ENCODE data around the gene NEO1. TPM values are rescaled to one million over a fixed set of nuclear protein-coding genes. Genes with fewer than 3 reads are reported as not detected.

Gene NEO1
- total and polyA plus RNA-seq, 7 experiments from 2014 or later, result 1.4 to 9.5 (median 6.4) TPM

- H3K4me3 Mint-ChIP-seq, result no peak overlapping the region
- Histone ChIP-seq H3K4me3 (ENCODE audit: low read length) (no peak overlapping the region), H3K9me3 (ENCODE audit: control insufficient read depth in 2 of 3, low read length in 3 of 3) (no peaks in the 10 kb centered on the region), H3K27me3 (ENCODE audit: control insufficient read depth in 2 of 2, insufficient read depth in 2 of 2, low read length in 2 of 2) (no peaks in the 10 kb centered on the region), H3K36me3 (ENCODE audit: control insufficient read depth in 2 of 3, insufficient read depth in 3 of 3, low read length in 3 of 3) (no peaks in the 10 kb centered on the region), H3K4me1 (ENCODE audit: control insufficient read depth in 2 of 2, insufficient read depth in 2 of 2, low read length in 2 of 2) (no peaks in the 10 kb centered on the region), H3K27ac (ENCODE audit: low read depth, low read length) (no peak overlapping the region)
- intact Hi-C loops (cut with micrococcal nuclease), result no loop called here
- DNase-seq (no peak), ATAC-seq (no peak)
- POLR2A ChIA-PET, result no interaction called here
- H3K27me3 Mint-ChIP-seq, result peaks cover 0 to 17% (median 4%) of the 10 kb centered on the region in 5 donors
- H3K4me1 Mint-ChIP-seq, result peaks cover 0 to 4% (median 0%) of the 10 kb centered on the region in 7 donors
- no peak overlapping the region for H3K27ac Mint-ChIP-seq
- CTCF ChIA-PET, result no interaction called here
- peaks cover 0 to 2% (median 0%) of the 10 kb centered on the region in 11 donors for H3K9me3 Mint-ChIP-seq
- no peaks in the 10 kb centered on the region for H3K36me3 Mint-ChIP-seq
Observed at GRCh38 chr15:73337187-73337586, 284.9 kb downstream of the NEO1 start.

- H3K27ac Mint-ChIP-seq, result no peak overlapping the region
- no peak overlapping the region for H3K27ac ChIP-seq (ENCODE audit: low read depth, low read length)
- peaks cover 0 to 7% (median 0%) of the 10 kb centered on the region in 3 experiments for H3K9me3 ChIP-seq (ENCODE audit: control insufficient read depth in 2 of 3, low read length in 3 of 3)
- H3K9me3 Mint-ChIP-seq, result peaks cover 0 to 8% (median under 1%) of the 10 kb centered on the region in 11 donors
- H3K4me1 ChIP-seq (ENCODE audit: control insufficient read depth in 2 of 2, insufficient read depth in 2 of 2, low read length in 2 of 2), result no peaks in the 10 kb centered on the region
- intact Hi-C loops (cut with micrococcal nuclease), result no loop called here
- POLR2A ChIA-PET, result no interaction called here
- H3K4me3 ChIP-seq (ENCODE audit: low read length), result no peak overlapping the region
- peaks cover 0 to 5% (median 0%) of the 10 kb centered on the region in 5 donors for H3K36me3 Mint-ChIP-seq
- H3K36me3 ChIP-seq (ENCODE audit: control insufficient read depth in 2 of 3, insufficient read depth in 3 of 3, low read length in 3 of 3), result no peaks in the 10 kb centered on the region
- CTCF ChIA-PET, result no interaction called here
- DNase-seq (no peak), ATAC-seq (no peak)
- H3K27me3 ChIP-seq (ENCODE audit: control insufficient read depth in 2 of 2, insufficient read depth in 2 of 2, low read length in 2 of 2), result no peaks in the 10 kb centered on the region
- H3K27me3 Mint-ChIP-seq, result peaks cover 0 to 24% (median 4%) of the 10 kb centered on the region in 5 donors
- peaks cover 0 to 4% (median 0%) of the 10 kb centered on the region in 7 donors for H3K4me1 Mint-ChIP-seq
- no peak overlapping the region for H3K4me3 Mint-ChIP-seq
Observed at GRCh38 chr15:73338058-73338457, 285.8 kb downstream of the NEO1 start.

- DNase-seq (no peak), ATAC-seq (no peak)
- Mint-ChIP-seq H3K36me3 (peaks cover 0 to 12% (median 0%) of the 10 kb centered on the region in 5 donors), H3K4me1 (peaks cover 0 to 4% (median 0%) of the 10 kb centered on the region in 7 donors), H3K27me3 (peaks cover 0 to 31% (median 8%) of the 10 kb centered on the region in 5 donors), H3K27ac (no peak overlapping the region), H3K9me3 (peaks cover 0 to 12% (median 5%) of the 10 kb centered on the region in 11 donors), H3K4me3 (no peak overlapping the region)
- Histone ChIP-seq H3K9me3 (ENCODE audit: control insufficient read depth in 2 of 3, low read length in 3 of 3) (peaks cover 0 to 11% (median 0%) of the 10 kb centered on the region in 3 experiments), H3K27me3 (ENCODE audit: control insufficient read depth in 2 of 2, insufficient read depth in 2 of 2, low read length in 2 of 2) (no peaks in the 10 kb centered on the region), H3K27ac (ENCODE audit: low read depth, low read length) (no peak overlapping the region), H3K4me3 (ENCODE audit: low read length) (no peak overlapping the region), H3K36me3 (ENCODE audit: control insufficient read depth in 2 of 3, insufficient read depth in 3 of 3, low read length in 3 of 3) (no peaks in the 10 kb centered on the region), H3K4me1 (ENCODE audit: control insufficient read depth in 2 of 2, insufficient read depth in 2 of 2, low read length in 2 of 2) (no peaks in the 10 kb centered on the region)
- intact Hi-C loops (cut with micrococcal nuclease), result no loop called here
- ChIA-PET CTCF (no interaction called here), POLR2A (no interaction called here)
Observed at GRCh38 chr15:73338606-73339374, 286.5 kb downstream of the NEO1 start.

DNA sequence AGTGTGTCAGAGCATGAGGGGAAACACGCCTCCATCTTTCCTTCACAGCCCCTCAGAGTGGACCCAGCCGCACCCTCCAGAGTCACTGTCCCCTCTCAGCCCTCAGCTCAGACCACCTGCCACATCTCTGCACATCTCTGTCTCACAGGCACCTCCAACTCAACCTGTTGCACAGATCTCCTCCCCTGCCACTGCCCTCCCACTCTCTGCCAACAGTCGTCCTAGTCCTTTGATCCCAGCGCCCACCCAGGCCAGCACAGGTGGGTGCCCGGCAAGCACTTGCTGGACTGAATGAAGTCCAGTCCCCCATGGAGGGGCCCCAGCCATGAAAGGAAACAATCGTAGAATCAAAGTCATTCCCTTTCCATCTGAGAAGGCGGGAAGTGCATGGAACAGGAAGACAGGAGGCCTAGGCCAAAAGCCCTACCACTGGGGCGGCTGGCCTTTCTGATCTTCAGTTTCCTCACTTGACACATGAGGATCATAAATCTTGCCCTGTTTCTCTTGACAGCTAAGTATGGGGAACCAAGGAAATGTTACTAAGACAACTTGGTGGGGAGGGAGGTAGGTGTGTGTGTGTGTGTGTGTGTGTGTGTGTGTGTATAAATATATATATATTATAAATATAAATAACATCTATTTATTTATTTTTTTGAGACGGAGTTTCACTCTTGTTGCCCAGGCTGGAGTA is 288.4 kb downstream of the NEO1 start:
- POLR2A ChIA-PET, result no interaction called here
- CTCF ChIA-PET, result no interaction called here
- intact Hi-C loops (cut with micrococcal nuclease), result no loop called here
- no peak for ATAC-seq
- Histone ChIP-seq H3K9me3 (ENCODE audit: control insufficient read depth in 2 of 3, low read length in 3 of 3) (peaks cover 0 to 11% (median 0%) of the 10 kb centered on the region in 3 experiments), H3K27ac (ENCODE audit: low read depth, low read length) (no peak overlapping the region), H3K4me3 (ENCODE audit: low read length) (no peak overlapping the region), H3K27me3 (ENCODE audit: control insufficient read depth in 2 of 2, insufficient read depth in 2 of 2, low read length in 2 of 2) (no peaks in the 10 kb centered on the region), H3K36me3 (ENCODE audit: control insufficient read depth in 2 of 3, insufficient read depth in 3 of 3, low read length in 3 of 3) (no peaks in the 10 kb centered on the region), H3K4me1 (ENCODE audit: control insufficient read depth in 2 of 2, insufficient read depth in 2 of 2, low read length in 2 of 2) (no peaks in the 10 kb centered on the region)
- Mint-ChIP-seq H3K9me3 (peaks cover 0 to 13% (median 5%) of the 10 kb centered on the region in 11 donors), H3K36me3 (peaks cover 0 to 12% (median 0%) of the 10 kb centered on the region in 5 donors), H3K4me3 (no peak overlapping the region), H3K27ac (no peak overlapping the region), H3K27me3 (peaks cover 0 to 34% (median 5%) of the 10 kb centered on the region in 5 donors), H3K4me1 (peaks cover 0 to 4% (median 0%) of the 10 kb centered on the region in 7 donors)
- DNase-seq, result no peak

- no peak overlapping the region for H3K27ac Mint-ChIP-seq
- H3K27ac ChIP-seq (ENCODE audit: low read depth, low read length), result no peak overlapping the region
- POLR2A ChIA-PET, result no interaction called here
- intact Hi-C loops (cut with micrococcal nuclease), result no loop called here
- H3K4me3 ChIP-seq (ENCODE audit: low read length), result no peak overlapping the region
- H3K36me3 ChIP-seq (ENCODE audit: control insufficient read depth in 2 of 3, insufficient read depth in 3 of 3, low read length in 3 of 3), result no peaks in the 10 kb centered on the region
- no peaks in the 10 kb centered on the region for H3K27me3 ChIP-seq (ENCODE audit: control insufficient read depth in 2 of 2, insufficient read depth in 2 of 2, low read length in 2 of 2)
- H3K4me1 ChIP-seq (ENCODE audit: control insufficient read depth in 2 of 2, insufficient read depth in 2 of 2, low read length in 2 of 2), result no peaks in the 10 kb centered on the region
- H3K9me3 Mint-ChIP-seq, result peaks cover 0 to 15% (median 5%) of the 10 kb centered on the region in 11 donors
- H3K36me3 Mint-ChIP-seq, result peaks cover 0 to 12% (median 0%) of the 10 kb centered on the region in 5 donors
- H3K27me3 Mint-ChIP-seq, result peaks cover 0 to 32% (median 6%) of the 10 kb centered on the region in 5 donors
- CTCF ChIA-PET, result no interaction called here
- no peak overlapping the region for H3K4me3 Mint-ChIP-seq
- ATAC-seq, result no peak
- H3K9me3 ChIP-seq (ENCODE audit: control insufficient read depth in 2 of 3, low read length in 3 of 3), result peaks cover 0 to 11% (median 0%) of the 10 kb centered on the region in 3 experiments
- peaks cover 0 to 2% (median 0%) of the 10 kb centered on the region in 7 donors for H3K4me1 Mint-ChIP-seq
- DNase-seq, result no peak
Observed at GRCh38 chr15:73341886-73342600, 289.8 kb downstream of the NEO1 start.

- intact Hi-C loops (cut with micrococcal nuclease), result no loop called here
- ChIA-PET POLR2A (no interaction called here), CTCF (no interaction called here)
- Mint-ChIP-seq H3K27me3 (peaks cover 0 to 35% (median 10%) of the 10 kb centered on the region in 5 donors), H3K4me3 (no peak overlapping the region), H3K36me3 (peaks cover 0 to 12% (median 0%) of the 10 kb centered on the region in 5 donors), H3K9me3 (peaks cover 0 to 16% (median 7%) of the 10 kb centered on the region in 11 donors), H3K27ac (no peak overlapping the region), H3K4me1 (no peaks in the 10 kb centered on the region)
- no peaks in the 10 kb centered on the region for H3K27me3 ChIP-seq (ENCODE audit: control insufficient read depth in 2 of 2, insufficient read depth in 2 of 2, low read length in 2 of 2)
- no peak overlapping the region for H3K4me3 ChIP-seq (ENCODE audit: low read length)
- ATAC-seq (no peak), DNase-seq (no peak)
- H3K4me1 ChIP-seq (ENCODE audit: control insufficient read depth in 2 of 2, insufficient read depth in 2 of 2, low read length in 2 of 2), result no peaks in the 10 kb centered on the region
- peaks cover 0 to 11% (median 0%) of the 10 kb centered on the region in 3 experiments for H3K9me3 ChIP-seq (ENCODE audit: control insufficient read depth in 2 of 3, low read length in 3 of 3)
- H3K27ac ChIP-seq (ENCODE audit: low read depth, low read length), result no peak overlapping the region
- no peaks in the 10 kb centered on the region for H3K36me3 ChIP-seq (ENCODE audit: control insufficient read depth in 2 of 3, insufficient read depth in 3 of 3, low read length in 3 of 3)
Observed at GRCh38 chr15:73344056-73344455, 291.8 kb downstream of the NEO1 start.
